AG08395 (cell line): Measurements from ENCODE around the gene SERGEF.

ENCODE experiments used
- DNase-seq: peaks from one replicate; pipeline ENCODE4 v3.0.0; 2012; ENCODE audit warnings: mixed read lengths, low spot score

The SERGEF gene

DNA sequence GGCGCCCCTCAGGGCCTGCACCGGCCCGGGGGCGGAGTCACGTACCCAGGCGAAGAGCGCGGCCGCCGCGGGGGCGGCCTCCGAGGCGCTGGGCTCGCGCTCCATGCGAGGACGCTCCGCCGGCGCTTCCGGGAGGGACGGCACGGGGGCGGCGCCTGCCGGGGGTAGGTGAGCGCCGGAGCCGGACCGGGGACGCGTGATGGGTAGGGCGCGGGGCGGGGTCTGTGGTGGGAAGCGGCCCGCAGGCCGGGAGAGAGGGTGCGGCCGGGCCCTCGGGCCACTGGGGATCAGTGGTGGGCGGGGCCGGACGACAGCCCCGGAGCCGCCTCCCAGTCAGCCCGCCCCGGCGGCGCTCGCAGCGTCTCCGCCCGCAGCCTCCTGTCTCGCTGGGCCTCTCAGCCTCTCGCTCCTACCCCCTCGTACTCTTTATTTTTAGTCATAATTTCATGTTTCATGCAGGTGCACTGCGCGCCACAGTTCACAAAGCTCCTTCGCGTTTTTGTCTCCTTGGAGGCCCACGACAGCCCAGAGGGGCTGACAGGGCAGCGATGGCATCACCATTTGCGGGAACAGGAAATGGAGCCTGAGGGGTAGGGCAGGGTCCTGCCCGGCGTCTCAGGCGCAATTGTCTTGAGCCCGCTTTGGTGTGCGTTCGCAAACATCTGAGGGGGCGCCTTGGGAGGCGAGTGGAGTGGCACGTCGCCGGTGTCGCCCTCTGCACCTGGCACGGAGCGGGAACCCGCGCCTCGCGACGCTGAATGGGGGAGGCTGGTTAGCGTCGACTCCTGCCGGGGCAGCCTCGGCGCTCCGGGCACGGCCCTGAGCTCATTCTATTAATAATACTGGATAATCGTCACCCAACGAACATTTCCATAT is at the start of gene SERGEF:
TSS of gene SERGEF (minus strand) at position 142 of the 876 bp plus-strand sequence. CDS start at position 105, 37 bp downstream.
- DNase-seq, result peak; percentile 93

DNA sequence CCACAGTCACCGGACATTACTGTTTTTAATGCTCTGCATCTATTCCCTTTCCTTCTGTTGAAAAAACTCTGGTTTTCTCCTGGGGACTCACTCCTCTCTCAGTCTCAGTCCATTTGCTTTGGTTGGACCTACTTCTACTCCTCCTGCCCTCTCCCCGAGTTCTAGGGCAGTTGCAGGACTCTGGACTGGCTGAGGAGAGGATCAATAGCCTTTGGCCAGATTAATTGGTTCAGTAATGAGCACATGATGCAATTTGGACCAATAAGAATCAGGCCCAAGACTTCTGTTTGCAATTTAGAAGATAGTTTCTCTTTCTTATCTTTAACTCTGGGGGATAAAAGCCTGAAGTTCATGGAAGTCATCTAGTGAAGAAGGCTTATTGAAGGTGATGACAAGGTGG is 48.5 kb upstream of the SERGEF start:
- no peak for DNase-seq

DNA sequence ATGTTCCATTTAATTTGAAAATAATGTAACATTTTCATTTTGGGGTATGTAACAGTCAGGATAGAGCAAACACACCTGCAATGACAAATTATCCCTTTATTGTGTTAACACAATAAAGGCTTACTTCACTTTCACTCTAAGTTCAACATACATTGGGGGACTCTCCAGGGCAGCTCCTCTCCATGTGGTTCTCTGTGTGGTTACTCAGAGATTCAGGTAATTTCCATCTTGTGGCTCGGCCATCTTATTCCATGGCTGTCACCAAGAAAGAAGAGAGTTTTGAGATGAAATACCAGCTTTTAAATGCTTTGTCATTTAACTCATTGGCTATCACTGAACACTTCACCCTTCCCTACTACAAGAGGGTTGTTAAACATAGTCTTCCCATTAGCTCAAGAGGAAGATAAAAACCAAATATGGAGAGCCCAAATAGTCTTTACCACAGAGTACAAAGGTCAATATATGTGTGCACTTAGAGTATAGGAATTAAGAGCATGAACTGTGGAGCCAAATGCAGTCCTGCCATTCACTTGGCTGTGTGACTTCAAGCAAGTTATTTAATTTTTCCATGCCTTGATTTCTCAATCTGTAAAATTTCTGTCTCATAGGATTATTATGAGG is 43.8 kb upstream of the SERGEF start:
- no peak for DNase-seq

DNA sequence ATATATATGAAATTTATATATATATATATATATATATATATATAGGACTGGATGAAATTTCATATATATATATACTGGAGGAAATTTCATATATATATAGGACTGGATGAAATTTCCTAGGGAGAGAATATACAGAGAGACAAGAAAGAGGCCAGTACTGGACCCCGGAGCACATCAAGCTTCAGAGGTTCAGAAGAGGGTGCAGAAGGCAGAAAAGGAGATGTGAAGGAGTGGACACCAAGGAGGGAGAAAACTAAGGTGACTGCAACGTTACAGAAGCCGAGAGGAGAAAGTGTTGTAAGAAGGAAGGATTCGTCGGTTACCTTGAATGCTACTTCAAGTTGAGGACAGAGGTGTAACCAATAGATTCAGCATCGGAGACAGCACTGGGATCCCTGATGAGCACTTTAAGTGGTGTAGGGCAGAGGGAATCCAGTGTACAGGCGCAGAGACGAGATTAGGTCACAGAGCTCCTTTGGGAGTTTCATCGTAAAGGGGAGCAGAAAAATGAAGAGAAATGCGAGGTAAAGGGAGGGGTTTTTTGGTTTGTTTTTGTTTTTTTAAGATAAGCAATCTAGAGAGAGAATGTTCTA is 41.8 kb upstream of the SERGEF start:
- DNase-seq, result no peak

DNA sequence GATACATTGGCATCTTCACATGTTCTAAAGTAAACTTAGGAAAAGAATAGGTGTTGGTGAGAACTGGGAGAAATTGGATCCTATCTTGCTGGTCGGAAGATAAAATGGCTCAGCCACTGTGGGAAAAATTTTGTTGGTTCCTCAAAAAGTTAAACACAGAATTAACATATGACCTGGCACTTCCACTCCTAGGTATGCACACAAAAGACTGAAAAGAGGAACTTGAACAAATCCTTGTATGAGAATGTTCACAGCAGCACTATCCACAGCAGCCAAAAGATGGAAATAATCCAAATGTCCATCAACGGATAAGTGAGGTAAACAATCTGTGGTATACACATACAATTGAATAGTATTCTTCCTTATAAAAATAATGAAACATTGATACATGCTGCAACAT is 38.0 kb upstream of the SERGEF start:
- DNase-seq, result no peak

DNA sequence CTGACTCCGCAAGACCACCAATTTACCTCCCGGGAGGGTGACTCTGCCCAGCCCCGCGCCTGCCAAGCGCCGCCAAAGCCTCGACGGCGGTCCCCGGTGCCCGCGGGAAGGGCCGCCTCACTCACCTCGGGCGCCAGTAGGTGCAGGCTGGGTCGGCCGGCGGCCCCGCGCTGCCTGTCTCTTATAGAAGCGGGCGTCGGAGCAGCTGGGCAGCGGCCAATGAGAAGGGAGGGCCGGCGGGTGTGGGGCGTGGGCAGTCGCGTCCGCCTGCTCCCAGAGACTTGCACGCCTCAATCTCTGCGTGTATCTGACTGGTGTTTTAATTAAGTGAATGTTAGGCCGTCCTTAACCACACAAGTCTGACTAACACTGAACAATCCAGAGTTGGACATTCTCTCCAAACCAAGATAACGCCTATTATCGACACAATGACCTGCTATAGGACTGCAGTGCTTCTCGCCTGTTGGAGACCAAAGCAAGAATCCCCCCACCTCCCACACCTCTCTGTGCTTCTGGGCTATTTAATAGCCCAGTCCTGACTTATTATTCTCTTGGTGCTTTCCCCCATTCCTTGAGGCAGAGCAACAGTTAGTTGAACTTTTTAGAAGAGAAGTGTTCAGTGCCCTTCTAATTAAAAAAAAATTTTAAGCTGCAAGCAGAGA is 33.4 kb upstream of the SERGEF start, which contains the start of gene TPH1:
TSS of gene TPH1 (minus strand) at position 154 of the 662 bp plus-strand sequence. CDS start 5,507 bp downstream, outside the sequence.
- peak; percentile 21 for DNase-seq

DNA sequence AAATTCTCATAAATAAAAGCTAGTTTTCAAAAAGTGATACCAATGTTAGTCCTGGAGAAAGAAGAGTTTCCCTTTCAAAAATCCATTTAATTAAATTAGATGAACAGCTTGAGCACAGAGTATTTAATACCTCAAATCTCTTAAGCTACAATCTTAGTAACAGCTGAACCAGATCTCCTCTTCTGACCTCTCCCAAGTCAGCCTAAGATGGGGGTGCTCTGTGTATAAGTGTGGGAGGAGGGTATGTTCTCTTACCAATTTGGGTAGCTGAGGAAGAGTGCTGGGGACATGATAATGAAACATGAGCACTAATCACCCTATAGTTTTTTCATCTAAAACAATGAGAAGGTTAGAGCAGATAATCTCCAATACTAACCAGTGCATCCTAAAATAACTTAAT is 23.6 kb upstream of the SERGEF start:
- no peak for DNase-seq

DNA sequence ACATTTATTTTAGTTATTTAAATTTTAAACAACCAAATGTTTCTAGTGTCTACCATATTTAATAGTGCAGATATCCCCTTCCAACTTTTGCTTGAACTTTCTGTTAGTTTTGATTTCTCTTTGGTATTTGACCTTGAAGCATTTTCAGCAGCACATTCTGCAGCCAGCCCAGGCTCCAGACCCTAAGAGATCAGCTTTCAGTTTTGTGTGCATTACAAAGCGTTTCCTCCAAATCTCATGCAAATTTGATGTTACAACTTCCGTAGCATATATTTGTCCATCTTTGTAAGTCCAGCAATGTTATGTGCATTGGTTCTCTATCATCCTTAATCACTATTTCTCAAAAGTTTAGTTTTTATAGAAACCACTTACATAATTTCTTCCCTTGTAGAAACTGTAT is 14.6 kb upstream of the SERGEF start:
- no peak for DNase-seq

DNA sequence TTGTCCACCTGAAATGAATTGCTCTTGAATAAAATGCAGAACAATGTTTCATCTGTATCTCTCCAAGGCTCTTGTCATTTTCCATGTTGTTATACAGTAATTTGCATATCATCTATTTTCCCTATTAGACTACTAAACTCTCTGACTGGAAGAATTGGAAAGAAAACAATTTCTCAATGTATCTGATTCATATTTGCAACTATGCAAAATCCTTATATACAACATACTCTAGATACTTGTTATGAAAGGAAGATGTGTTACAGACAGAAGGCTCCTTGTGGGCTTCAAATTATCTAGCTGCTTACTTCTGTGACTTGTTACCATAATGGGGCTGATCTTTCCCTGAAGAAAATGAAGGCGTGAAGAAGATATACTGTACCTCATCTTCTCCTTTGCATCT is 9.6 kb upstream of the SERGEF start:
- DNase-seq, result no peak

DNA sequence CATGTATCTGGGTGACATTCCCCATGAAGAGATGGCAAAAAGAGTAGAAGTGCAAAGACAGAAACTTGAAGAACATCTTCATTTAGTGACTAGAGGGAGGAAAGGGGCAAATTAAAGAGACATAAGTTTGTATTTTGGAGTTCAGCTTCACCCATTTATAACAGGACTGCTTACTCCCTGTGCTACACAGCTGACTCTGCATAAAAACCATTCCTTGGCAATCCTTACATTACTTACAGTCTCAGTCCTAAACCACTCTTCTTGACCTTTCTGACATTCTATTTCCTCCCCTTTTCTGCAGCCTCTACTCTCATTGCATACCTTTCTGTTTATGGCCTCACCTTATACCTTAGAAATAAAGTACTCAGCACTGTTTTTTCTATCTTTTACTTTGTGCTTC is 6.8 kb upstream of the SERGEF start:
- DNase-seq, result no peak

DNA sequence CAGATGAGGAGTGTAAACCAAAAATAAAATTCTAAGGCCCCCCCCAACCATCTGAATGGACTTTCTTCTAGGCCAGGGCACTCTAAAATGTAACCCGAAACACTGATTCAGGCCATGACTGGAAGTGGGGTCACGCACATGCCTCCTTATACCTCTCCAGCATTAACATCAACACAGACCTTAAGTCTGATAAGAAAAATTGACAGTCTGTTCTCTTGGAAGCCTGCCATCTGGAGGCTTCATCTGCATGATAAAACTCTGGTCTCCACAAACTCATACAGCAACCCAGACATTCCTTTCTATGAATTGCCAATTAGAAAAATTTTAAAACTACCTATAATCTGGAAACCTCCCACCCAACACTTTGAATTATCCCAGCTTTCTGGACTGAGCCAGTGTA is 3.9 kb upstream of the SERGEF start:
- DNase-seq, result no peak

DNA sequence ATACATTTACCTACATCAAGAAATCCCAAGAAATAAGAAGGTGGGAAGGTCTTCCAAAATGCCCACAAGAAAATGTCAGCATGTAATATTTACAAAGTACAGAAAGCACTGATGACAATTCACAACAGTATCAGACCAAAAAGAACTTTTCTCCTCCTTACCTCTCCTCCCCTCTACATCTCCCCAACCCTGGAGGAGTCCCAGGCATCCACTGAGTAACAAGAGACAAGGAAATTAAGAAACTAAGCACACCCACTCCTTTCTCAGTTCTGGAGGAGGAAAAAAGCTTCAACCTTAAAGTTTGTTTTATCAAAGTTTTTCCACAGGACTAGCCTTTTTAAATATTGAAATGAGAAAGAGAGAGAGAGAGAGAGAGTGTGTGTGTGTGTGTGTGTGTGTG is 2.0 kb upstream of the SERGEF start:
- no peak for DNase-seq

DNA sequence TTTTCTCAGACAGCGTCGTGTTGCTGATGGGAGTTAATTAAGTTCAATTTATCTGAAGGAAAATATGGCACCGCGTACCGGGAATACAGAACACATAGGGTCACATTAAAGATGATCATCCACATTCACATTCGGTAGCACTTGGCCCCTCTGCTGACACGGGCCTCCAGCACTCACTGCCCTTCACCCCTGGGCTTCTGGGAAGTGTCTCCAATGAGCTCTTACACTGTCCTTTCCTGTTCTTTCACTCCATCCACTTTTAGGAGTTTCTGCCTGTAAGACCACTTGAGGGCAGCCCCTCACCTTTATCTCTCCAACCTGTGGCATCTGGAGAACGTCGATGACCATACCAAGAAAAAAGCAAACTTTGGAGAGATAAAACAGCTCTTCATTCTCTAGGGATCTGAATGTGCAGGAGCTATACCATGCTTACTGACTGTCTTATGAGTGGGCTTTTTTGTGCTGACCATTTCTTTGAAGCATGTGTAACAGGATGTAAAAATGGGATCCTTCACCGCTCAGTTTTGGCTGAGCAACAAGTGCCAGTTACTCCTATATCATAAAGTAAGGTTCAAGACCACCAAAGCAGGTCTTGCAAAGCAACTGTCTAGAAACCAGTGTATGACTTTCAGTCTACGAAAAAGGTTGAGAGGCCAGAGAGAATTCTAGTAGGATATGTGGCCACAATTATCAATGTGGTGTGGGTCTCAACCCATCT is 1.1 kb upstream of the SERGEF start:
- no peak for DNase-seq

DNA sequence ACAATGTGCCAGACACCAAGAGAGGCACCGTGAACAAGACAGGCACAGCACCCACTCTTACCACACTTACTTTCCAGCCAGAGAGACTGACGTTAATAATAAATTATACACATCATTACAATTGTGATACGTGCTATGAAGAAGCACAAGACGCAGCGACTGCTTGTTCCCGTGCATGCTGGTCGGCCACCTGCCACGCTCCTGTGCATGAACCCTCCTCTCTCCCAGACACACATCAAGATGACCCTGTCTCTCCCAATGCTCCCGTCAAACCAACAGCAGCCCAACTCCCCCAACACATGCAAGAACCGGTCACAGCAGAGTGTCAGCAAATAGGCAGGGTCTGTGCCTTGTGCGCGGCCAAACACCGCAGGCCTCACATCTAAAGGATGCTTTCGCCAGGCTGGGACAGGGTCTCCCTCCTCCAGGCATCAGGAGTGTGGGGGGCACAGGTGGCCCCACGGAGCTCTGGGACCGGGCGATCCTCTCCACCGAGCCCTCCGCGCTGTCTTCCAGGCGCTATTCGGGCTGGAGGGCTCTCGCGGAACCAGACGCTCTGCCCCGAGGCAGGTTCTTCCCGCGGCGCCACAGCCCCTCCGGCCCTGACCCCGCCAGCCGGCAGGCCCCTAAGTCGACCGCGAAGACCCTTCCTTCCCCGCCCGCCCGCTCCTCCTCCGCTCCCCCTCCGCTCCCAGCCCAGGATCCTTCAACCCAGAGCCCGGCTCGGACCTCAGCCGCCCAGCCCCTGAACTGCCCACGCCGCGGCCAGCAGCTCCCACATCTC is 533 bp downstream of the SERGEF start:
- DNase-seq, result peak; percentile 6

DNA sequence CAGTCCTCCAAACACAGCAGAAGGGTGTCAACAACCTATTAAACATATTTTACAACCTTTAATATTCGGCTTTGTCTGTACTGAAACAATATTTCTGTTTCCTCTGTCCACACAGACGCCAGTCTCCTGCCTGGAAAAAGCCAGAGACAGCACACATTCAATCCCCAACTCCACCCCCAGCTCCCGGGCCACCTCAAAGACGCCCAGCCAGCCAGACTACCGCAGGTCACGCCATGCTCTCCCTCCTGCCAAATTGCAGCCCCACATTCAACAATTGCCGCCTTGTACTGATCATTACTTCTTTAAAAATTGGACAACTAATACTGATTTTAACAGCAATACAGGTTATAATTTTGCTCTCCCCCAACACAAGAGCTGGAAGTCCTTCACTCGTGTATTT is 1.2 kb downstream of the SERGEF start:
- DNase-seq, result no peak

DNA sequence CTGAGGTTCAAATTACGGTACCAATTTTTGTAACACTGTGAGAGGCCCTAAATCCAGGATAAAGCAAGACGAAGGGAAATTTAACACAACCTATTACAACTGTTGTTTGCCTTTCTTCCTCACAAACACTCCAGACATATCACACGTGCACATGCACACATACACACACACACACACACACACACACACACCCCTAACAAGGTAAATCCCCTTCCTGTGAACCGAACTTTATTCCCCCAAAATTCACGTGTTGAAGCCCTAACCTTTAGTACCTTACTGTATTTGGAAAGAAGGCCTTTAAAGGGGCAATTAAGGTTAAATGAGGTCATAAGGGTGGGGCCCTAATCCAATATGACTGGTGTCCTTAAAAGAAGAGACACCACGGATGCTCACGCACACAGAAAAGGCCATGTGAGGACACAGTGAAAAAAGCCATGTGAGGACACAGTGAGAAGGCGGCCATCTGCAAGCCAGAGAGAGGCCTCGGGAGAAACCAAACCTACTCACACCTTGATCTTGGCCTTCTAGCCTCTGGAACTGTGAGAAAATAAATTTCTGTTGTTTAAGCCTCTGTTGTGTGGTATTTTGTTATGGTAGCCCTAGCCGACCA is 1.8 kb downstream of the SERGEF start:
- DNase-seq, result no peak

DNA sequence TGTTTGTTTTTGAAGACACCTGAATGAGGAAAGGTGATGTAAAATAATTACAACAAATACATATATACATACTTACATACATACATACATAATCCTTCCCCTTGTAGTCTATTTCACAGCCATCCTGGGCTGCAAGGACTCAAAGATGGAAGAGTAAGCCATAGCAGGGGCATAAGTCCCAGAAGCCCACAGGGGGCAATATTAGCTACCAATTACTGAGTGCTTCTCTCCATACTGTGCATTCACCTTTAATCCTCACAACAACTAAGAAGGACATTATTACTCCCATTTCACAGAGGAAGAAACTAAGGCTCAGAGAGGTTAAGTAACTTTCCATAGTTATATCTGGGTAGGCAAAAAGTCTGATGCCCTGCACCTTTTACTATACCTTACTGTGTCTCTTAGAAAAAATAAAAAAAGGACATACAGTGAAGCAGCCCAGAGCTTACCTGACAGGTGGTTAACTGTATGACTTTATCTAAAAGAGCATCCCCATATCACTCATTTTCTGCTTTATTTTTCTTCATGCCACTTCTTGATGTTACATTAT is 2.7 kb downstream of the SERGEF start:
- DNase-seq, result no peak

DNA sequence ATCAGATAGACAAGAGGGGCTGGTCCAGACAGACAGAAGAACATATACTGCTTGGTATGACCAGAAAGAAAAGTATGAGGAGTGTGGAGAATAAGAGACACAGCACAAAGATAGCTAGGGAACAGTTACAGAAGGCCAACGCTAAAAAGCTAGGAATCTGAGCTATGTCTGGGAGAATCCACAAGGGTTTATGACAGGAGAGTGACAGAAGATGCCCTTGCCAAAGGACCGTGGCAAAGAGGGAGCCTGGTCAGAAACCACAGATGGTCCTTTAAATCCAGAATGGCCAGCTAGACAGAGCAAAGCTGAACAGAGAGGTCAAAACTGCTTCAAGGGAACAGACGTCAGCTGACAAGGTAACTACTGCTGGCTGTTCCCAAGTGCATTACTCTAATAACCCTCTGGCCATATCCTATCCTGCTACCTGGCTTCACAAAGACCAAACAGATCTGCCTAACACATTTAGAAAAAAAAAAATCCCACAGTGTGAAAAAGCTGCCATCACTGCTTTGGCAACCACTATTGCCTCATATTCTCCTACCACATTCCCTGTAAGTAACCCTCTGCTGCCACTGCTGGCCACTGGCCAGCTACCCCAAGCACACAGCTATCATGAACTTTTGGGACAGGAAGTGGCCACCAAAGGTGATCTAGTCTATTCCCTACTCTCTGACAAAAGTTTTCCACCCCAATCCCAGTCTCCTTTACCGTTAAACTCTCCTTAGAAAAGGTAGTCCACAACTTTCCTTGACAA is 7.3 kb downstream of the SERGEF start:
- peak; percentile 6 for DNase-seq

DNA sequence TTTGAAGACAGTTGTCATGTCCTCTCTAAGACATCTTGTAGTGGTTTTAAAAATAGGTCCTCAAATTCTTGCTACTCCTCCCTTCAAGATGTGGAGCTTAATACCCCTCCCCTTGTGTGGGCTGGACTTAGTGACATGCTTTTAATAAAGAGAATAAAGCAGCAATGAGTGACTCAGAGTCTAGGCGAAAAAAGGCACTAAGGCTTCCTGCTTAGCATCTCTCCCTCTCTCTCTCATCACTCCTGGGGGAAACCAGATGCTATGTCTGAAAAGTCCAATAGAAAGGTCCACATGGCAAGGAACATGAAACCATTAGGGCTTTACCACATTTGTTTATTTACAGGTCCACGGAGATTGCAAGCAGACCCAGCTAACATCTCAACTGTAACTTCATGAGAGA is 11.7 kb downstream of the SERGEF start:
- DNase-seq, result no peak

DNA sequence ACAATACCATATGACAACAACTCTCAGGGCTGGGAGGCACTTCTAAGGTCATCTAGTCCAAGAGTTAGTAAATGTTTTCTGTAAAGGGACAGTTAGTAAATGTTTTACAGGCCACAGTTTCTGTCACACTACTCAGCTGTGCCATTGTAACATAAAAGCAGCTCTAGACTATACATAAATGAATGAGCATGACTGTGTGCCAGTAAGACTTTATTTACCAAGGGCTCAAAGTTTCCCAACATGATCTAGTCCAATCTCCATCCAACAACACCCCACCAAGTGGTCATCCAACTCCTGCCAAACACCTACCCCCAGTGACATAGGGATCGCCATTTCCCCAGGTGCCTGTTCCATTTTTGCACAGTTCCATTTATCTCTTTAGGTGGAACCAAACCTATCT is 12.1 kb downstream of the SERGEF start:
- DNase-seq, result no peak
